H1 (cell line): Measurements from ENCODE around the gene ZNF280C. TPM values are rescaled to one million over a fixed set of nuclear protein-coding genes. Genes with fewer than 3 reads are reported as not detected.

ENCODE experiments used
- CBX5 ChIP-seq: fragments of 300-800, 300-1000 bp; sonication (generic); IDR thresholded peaks from 2 replicates; pipeline ENCODE4 v1.7.1; 2016; ENCODE audit warnings: antibody characterized with exemption, low read length, low read depth
- CREB1 ChIP-seq: IDR thresholded peaks from 2 replicates; pipeline ENCODE4 v1.6.1; 2012; ENCODE audit warnings: inconsistent platforms
- HDAC2 ChIP-seq, 2 experiments: fragments of 300-600 bp in 1 of 2; sonication (generic) in 1 of 2; IDR thresholded peaks; 2 replicates each; pipeline ENCODE4 v1.6.1; 2011 to 2012; ENCODE audit warnings: low read depth in 2 of 2, low read length in 2 of 2, mild to moderate bottlenecking in 2 of 2, moderate library complexity in 2 of 2, borderline replicate concordance in 1 of 2, inconsistent platforms in 1 of 2
- NRF1 ChIP-seq: IDR thresholded peaks from 2 replicates; pipeline ENCODE4 v1.6.1; 2011; ENCODE audit warnings: mild to moderate bottlenecking, low read depth, low read length, improper control_type of control experiment
- RXRA ChIP-seq: IDR thresholded peaks from 2 replicates; pipeline ENCODE4 v1.6.1; 2011; ENCODE audit warnings: low read depth, mild to moderate bottlenecking, low read length, moderate library complexity; ENCODE audit not compliant: insufficient read depth
- TAF7 ChIP-seq: optimal IDR thresholded peaks from 2 replicates; pipeline ENCODE3; 2011; ENCODE audit warnings: low read depth, mild to moderate bottlenecking, inconsistent platforms, low read length, moderate library complexity, borderline replicate concordance
- TBP ChIP-seq: IDR thresholded peaks from 2 replicates; pipeline ENCODE4 v1.6.1; 2011; ENCODE audit warnings: low read depth, low read length, improper control_type of control experiment
- polyA plus RNA-seq, 7 experiments: library from polyadenylated mRNA; depleted of rRNA in 3 of 7; stranded (reverse) in 5 of 7; unstranded in 2 of 7; fragments of >200 nt in 5 of 7; fragments of 200-250 nt in 2 of 7; gene quantifications; 1 replicate in 5 of 7; 2 replicates in 1 of 7; 4 replicates in 1 of 7; pipeline versions ENCODE4 v1.2.1 to v1.2.3, GENCODE V29; 2011 to 2013; ENCODE audit warnings: missing spikeins in 2 of 7, mixed read lengths in 2 of 7
- total RNA-seq: library from RNA; stranded (reverse); fragmentation: NEBNext Ultra II Directional; extraction: Animal tissue kit (Norgen Biotek cat#: 25700); gene quantifications from 2 replicates; pipeline ENCODE4 v1.2.1, GENCODE V29; 2021
- TF ChIP-seq, protein P1 (sequence below): fragments of 300-600 bp; sonication (generic); IDR thresholded peaks from 2 replicates; pipeline ENCODE4 v1.7.1; 2012; ENCODE audit warnings: low read length, moderate library complexity, mild to moderate bottlenecking, inconsistent platforms; ENCODE audit not compliant: insufficient replicate concordance
- TF ChIP-seq, protein P2 (sequence below): IDR thresholded peaks from 2 replicates; pipeline ENCODE4 v1.6.1; 2012; ENCODE audit warnings: low read length, inconsistent platforms

Gene ZNF280C
- total and polyA plus RNA-seq, 2 of the 8 experiments (the other 6 are each of a cell fraction or from before 2014, with no cell fraction given): 8.4 to 13.4 TPM

DNA sequence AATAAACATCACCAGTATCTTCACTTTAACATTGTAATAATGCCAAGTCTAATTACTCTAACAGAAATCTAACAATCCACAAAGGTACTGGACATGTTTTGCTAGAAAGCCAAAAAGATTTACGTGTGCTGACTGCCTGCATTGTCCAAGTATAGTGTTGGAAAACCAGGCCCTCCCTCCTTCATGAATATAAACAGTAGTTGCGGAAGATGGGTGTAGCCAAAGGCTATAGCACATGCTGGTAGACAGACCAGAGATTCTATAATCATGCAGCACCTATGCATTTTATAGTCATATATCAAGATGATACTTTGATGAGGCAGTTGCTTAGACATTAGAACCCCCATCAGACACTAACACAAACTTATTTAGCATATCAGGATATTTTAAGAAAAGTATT is 22.6 kb downstream of the ZNF280C start (continued):
- TF ChIP-seq, protein P1, sequence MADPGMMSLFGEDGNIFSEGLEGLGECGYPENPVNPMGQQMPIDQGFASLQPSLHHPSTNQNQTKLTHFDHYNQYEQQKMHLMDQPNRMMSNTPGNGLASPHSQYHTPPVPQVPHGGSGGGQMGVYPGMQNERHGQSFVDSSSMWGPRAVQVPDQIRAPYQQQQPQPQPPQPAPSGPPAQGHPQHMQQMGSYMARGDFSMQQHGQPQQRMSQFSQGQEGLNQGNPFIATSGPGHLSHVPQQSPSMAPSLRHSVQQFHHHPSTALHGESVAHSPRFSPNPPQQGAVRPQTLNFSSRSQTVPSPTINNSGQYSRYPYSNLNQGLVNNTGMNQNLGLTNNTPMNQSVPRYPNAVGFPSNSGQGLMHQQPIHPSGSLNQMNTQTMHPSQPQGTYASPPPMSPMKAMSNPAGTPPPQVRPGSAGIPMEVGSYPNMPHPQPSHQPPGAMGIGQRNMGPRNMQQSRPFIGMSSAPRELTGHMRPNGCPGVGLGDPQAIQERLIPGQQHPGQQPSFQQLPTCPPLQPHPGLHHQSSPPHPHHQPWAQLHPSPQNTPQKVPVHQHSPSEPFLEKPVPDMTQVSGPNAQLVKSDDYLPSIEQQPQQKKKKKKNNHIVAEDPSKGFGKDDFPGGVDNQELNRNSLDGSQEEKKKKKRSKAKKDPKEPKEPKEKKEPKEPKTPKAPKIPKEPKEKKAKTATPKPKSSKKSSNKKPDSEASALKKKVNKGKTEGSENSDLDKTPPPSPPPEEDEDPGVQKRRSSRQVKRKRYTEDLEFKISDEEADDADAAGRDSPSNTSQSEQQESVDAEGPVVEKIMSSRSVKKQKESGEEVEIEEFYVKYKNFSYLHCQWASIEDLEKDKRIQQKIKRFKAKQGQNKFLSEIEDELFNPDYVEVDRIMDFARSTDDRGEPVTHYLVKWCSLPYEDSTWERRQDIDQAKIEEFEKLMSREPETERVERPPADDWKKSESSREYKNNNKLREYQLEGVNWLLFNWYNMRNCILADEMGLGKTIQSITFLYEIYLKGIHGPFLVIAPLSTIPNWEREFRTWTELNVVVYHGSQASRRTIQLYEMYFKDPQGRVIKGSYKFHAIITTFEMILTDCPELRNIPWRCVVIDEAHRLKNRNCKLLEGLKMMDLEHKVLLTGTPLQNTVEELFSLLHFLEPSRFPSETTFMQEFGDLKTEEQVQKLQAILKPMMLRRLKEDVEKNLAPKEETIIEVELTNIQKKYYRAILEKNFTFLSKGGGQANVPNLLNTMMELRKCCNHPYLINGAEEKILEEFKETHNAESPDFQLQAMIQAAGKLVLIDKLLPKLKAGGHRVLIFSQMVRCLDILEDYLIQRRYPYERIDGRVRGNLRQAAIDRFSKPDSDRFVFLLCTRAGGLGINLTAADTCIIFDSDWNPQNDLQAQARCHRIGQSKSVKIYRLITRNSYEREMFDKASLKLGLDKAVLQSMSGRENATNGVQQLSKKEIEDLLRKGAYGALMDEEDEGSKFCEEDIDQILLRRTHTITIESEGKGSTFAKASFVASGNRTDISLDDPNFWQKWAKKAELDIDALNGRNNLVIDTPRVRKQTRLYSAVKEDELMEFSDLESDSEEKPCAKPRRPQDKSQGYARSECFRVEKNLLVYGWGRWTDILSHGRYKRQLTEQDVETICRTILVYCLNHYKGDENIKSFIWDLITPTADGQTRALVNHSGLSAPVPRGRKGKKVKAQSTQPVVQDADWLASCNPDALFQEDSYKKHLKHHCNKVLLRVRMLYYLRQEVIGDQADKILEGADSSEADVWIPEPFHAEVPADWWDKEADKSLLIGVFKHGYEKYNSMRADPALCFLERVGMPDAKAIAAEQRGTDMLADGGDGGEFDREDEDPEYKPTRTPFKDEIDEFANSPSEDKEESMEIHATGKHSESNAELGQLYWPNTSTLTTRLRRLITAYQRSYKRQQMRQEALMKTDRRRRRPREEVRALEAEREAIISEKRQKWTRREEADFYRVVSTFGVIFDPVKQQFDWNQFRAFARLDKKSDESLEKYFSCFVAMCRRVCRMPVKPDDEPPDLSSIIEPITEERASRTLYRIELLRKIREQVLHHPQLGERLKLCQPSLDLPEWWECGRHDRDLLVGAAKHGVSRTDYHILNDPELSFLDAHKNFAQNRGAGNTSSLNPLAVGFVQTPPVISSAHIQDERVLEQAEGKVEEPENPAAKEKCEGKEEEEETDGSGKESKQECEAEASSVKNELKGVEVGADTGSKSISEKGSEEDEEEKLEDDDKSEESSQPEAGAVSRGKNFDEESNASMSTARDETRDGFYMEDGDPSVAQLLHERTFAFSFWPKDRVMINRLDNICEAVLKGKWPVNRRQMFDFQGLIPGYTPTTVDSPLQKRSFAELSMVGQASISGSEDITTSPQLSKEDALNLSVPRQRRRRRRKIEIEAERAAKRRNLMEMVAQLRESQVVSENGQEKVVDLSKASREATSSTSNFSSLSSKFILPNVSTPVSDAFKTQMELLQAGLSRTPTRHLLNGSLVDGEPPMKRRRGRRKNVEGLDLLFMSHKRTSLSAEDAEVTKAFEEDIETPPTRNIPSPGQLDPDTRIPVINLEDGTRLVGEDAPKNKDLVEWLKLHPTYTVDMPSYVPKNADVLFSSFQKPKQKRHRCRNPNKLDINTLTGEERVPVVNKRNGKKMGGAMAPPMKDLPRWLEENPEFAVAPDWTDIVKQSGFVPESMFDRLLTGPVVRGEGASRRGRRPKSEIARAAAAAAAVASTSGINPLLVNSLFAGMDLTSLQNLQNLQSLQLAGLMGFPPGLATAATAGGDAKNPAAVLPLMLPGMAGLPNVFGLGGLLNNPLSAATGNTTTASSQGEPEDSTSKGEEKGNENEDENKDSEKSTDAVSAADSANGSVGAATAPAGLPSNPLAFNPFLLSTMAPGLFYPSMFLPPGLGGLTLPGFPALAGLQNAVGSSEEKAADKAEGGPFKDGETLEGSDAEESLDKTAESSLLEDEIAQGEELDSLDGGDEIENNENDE: no peak
- TF ChIP-seq HDAC2 (IDR thresholded peaks at IDR 0.05; ENCODE audit: borderline replicate concordance in 1 of 2, low read depth in 2 of 2, low read length in 2 of 2) (no peak), RXRA (no peak), TBP (no peak), CREB1 (no peak), NRF1 (no peak), TAF7 (no peak), CBX5 (no peak)
- TF ChIP-seq, protein P2, sequence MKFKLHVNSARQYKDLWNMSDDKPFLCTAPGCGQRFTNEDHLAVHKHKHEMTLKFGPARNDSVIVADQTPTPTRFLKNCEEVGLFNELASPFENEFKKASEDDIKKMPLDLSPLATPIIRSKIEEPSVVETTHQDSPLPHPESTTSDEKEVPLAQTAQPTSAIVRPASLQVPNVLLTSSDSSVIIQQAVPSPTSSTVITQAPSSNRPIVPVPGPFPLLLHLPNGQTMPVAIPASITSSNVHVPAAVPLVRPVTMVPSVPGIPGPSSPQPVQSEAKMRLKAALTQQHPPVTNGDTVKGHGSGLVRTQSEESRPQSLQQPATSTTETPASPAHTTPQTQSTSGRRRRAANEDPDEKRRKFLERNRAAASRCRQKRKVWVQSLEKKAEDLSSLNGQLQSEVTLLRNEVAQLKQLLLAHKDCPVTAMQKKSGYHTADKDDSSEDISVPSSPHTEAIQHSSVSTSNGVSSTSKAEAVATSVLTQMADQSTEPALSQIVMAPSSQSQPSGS: no peak
